Subcutaneous adipose tissue (tissue), 4 donors: Measurements from ENCODE around the gene IL2RA. TPM values are rescaled to one million over a fixed set of nuclear protein-coding genes. Genes with fewer than 3 reads are reported as not detected.

ENCODE experiments used
- CTCF ChIP-seq: fragments of 450-650 bp; IDR thresholded peaks from one replicate; pipeline ENCODE4 v1.5.1; 2016; ENCODE audit warnings: low read depth, mild to moderate bottlenecking, control low read depth, antibody characterized with exemption, moderate library complexity
- total RNA-seq, 4 donors: library from RNA; depleted of rRNA; stranded (reverse); fragments of >200 nt; gene quantifications; one replicate each; pipeline ENCODE4 v1.1.0, GENCODE V29; 2016

Gene IL2RA
- total RNA-seq, 4 donors from 2014 or later = 0.34 to 2.4 (median 1.5) TPM; not detected in 1

GRCh38 chr10:6008497-6009142, 53.5 kb downstream of the IL2RA start:
- no peak for TF ChIP-seq CTCF

- TF ChIP-seq CTCF = no peak
These were observed 55.2 kb downstream of the IL2RA start for GRCh38 chr10:6006991-6007390.

- TF ChIP-seq CTCF = no peak
These were observed 55.6 kb downstream of the IL2RA start for GRCh38 chr10:6006546-6006945.

GRCh38 chr10:6005856-6006395, 56.2 kb downstream of the IL2RA start:
- TF ChIP-seq CTCF = no peak

DNA sequence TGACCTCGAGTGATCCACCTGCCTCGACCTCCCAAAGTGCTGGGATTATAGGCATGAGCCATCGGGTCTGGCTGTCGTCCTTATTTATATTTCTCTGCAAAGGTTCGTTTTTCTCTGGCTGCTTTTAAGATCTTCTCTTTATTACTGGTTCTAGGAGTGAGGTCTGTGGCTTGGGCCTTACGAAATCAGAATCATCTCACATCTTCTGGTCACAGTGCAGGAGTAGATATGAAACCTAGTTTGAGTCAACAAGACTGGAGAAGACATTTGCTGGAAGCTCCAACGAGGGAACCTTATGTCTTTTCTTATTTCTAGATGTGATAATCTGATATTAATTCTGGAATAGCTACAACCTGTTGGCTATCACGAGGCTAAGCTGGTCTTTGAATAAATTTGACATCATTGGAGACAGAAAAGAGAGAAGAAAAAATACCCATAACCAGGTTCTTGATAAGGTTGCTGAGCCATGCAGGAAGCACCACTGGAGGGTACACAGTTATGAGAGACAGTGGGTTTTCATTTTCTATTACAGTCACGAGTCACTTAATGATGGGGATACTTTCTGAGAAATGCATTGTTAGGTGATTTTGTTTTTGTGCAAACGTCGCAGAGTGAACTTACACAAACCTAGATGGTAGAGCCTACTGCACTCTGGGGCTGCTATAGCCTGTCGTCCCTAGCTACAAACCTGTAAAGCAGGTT, 59.2 kb downstream of the IL2RA start:
- no peak for TF ChIP-seq CTCF

- no peak for TF ChIP-seq CTCF
These were observed 62.6 kb downstream of the IL2RA start for GRCh38 chr10:5999440-6000165.

DNA sequence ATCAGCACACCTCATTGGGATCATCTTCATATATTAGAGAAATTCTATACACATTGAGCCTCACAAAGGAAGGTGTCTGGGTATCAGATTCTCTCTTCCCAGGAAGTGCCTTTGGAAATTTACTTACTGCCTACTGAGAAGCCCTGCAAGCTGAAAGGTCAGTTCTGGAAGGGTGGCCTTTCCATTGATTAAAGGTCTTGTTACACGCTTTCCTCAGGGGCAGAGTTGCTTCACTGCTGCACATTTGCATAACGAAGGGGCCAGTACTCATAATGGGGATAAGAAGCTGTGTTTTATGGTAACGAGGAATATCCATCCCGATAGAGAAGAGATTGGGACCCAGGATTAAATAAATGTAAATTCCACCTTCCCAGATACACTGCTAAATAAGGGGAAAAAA, 65.5 kb downstream of the IL2RA start:
- no peak for TF ChIP-seq CTCF
